Eye (tissue), 1 donor: ENCODE data around the gene C6orf136.
A peak's percentile ranks its signal among the peaks of the same experiment; 100 is the strongest.

ENCODE experiments used
- DNase-seq: peaks from one replicate; pipeline ENCODE4 v3.0.0-alpha.2; 2015

C6orf136 gene

GRCh38 chr6:30646450-30647241 is at the start of gene C6orf136:
Gene C6orf136, plus strand, starts transcription at chr6:30647133. Its CDS starts 99 bp downstream, at chr6:30647232.
- peak; percentile 97 for DNase-seq

- peak; percentile 92 for DNase-seq
Measured at GRCh38 chr6:30597315-30598144, 49.4 kb upstream of the C6orf136 start.

GRCh38 chr6:30598912-30599624 is 47.9 kb upstream of the C6orf136 start:
- no peak for DNase-seq

- no peak for DNase-seq
Measured at GRCh38 chr6:30599625-30600324, 47.2 kb upstream of the C6orf136 start.

GRCh38 chr6:30600451-30600961 is 46.4 kb upstream of the C6orf136 start:
- DNase-seq = no peak

- no peak for DNase-seq
Measured at GRCh38 chr6:30601436-30601814, 45.5 kb upstream of the C6orf136 start.

- no peak for DNase-seq
Measured at GRCh38 chr6:30601815-30602641, 44.9 kb upstream of the C6orf136 start.

GRCh38 chr6:30603961-30604360 is 43.0 kb upstream of the C6orf136 start:
- DNase-seq = no peak

- DNase-seq = no peak
Measured at GRCh38 chr6:30610065-30610464, 36.9 kb upstream of the C6orf136 start.

- DNase-seq = no peak
Measured at GRCh38 chr6:30611150-30611855, 35.6 kb upstream of the C6orf136 start.

- no peak for DNase-seq
Measured at GRCh38 chr6:30611856-30612194, 35.1 kb upstream of the C6orf136 start.

GRCh38 chr6:30612213-30612612 is 34.7 kb upstream of the C6orf136 start:
- no peak for DNase-seq

- DNase-seq = peak; percentile 67
Measured at GRCh38 chr6:30612687-30613248, 34.2 kb upstream of the C6orf136 start.

- no peak for DNase-seq
Measured at GRCh38 chr6:30613251-30614043, 33.5 kb upstream of the C6orf136 start.

GRCh38 chr6:30614044-30614842 is 32.7 kb upstream of the C6orf136 start:
- no peak for DNase-seq

- peak; percentile 99 for DNase-seq
Measured at GRCh38 chr6:30614843-30615218, 32.1 kb upstream of the C6orf136 start.

- DNase-seq = peak; percentile 93
Measured at GRCh38 chr6:30615219-30615957, 31.5 kb upstream of the C6orf136 start.
